Tibial artery (tissue), 4 donors: Measurements from ENCODE around the gene DEK.
"Not testable (repeated sequence)": the region's sequence is repeated elsewhere in the genome, so short reads cannot be mapped to it uniquely, and the experiment has no call there.

Source experiments
- DNase-seq, 2 donors: peaks; one replicate each; pipeline ENCODE4 v3.0.0-alpha.2; 2019
- H3K27ac ChIP-seq, 2 donors: fragments of 200-600 bp; sonication (generic) in 1 of 2; 1 replicate in 1 of 2; 2 replicates in 1 of 2; pipeline ENCODE4 v1.5.1; 2018 to 2019; ENCODE audit warnings: mild to moderate bottlenecking in 1 of 2
- H3K27me3 ChIP-seq, 2 donors: fragments of 200-600 bp; sonication (generic) in 1 of 2; one replicate each; pipeline versions ENCODE4 v1.5.1 to v1.6.0; 2016 to 2019
- H3K36me3 ChIP-seq, 3 donors: fragments of 200-600 bp; sonication (generic) in 2 of 3; one replicate each; pipeline ENCODE4 v1.5.1; 2016 to 2019; ENCODE audit warnings: mild to moderate bottlenecking in 2 of 3
- H3K4me1 ChIP-seq, 4 donors: fragments of 200-600 bp; sonication (generic) in 2 of 4; 1 replicate in 3 of 4; 2 replicates in 1 of 4; pipeline ENCODE4 v1.5.1; 2016 to 2019
- H3K4me3 ChIP-seq, 2 donors: fragments of 200-600 bp; sonication (generic) in 1 of 2; 1 replicate in 1 of 2; 2 replicates in 1 of 2; pipeline ENCODE4 v1.5.1; 2018 to 2019; ENCODE audit warnings: mild to moderate bottlenecking in 2 of 2
- H3K9me3 ChIP-seq, 3 donors: fragments of 200-600 bp; sonication (generic) in 1 of 3; one replicate each; pipeline ENCODE4 v1.5.1; 2016 to 2019
- CTCF ChIP-seq, 2 experiments: fragments of 200-600 bp in 1 of 2; fragments of 450-650 bp in 1 of 2; IDR thresholded peaks; one replicate each; pipeline ENCODE4 v1.5.1; 2017 to 2019; ENCODE audit warnings: antibody characterized with exemption in 2 of 2, mild to moderate bottlenecking in 1 of 2, moderate library complexity in 1 of 2
- intact Hi-C: fragments of 100-400 bp; cut with DNase I; formaldehyde crosslinking; loops from one replicate; pipeline ENCODE4 v1.15.0; 2023; ENCODE audit warnings: low total_unique reads

Gene DEK

DNA sequence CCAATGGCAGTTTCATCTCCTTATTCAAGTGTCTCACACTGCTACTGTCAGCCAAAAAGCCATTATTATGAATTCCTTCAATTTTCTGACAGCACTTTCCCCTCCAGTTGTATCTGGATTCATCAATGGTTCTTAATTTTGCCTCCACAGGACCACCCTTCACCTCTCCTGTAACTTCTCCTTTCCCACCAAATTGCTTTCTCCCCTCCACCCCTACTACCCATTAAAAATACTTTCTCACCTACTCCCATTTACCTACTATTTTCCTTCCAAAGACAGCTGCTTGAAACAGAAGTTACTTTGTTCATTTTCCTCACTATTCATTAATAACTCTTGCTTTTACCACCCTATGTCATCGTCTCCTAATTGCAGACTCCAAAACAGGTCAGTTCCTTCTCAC is 29.8 kb downstream of the DEK start:
- Histone ChIP-seq H3K27me3 (no peaks in the 10 kb centered on the region), H3K9me3 (peaks cover 0 to 18% (median 7%) of the 10 kb centered on the region in 3 donors), H3K4me1 (no peaks in the 10 kb centered on the region), H3K27ac (no peak overlapping the region), H3K4me3 (no peak overlapping the region), H3K36me3 (peaks cover 45 to 67% (median 61%) of the 10 kb centered on the region in 3 donors)
- DNase-seq, result no peak
- no peak for TF ChIP-seq CTCF (IDR thresholded peaks at IDR 0.05)
- intact Hi-C loops, result loop anchor here (5.0 kb wide), 1 partner anchor 1767 kb away; no protein-coding TSS in a partner anchor

DNA sequence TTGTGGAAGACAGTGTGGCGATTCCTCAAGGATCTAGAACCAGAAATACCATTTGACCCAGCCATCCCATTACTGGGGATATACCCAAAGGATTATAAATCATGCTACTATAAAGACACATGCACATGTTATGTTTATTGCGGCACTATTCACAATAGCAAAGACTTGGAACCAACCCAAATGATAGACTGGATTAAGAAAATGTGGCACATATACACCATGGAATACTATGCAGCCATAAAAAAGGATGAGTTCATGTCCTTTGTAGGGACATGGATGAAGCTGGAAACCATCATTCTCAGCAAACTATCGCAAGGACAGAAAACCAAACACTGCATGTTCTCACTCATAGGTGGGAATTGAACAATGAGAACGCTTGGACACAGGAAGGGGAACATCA is 30.6 kb downstream of the DEK start:
- not testable (repeated sequence) for H3K27ac ChIP-seq, DNase-seq, H3K4me1 ChIP-seq, H3K4me3 ChIP-seq, H3K27me3 ChIP-seq
- H3K36me3 ChIP-seq, result peaks cover 53 to 73% (median 69%) of the 10 kb centered on the region in 3 donors
- intact Hi-C loops, result loop anchor here (5.0 kb wide), 1 partner anchor 1766 kb away; no protein-coding TSS in a partner anchor
- peaks cover 0 to 26% (median 8%) of the 10 kb centered on the region in 3 donors for H3K9me3 ChIP-seq

GRCh38 chr6:18231856-18232255 is 32.5 kb downstream of the DEK start:
- H3K4me1 ChIP-seq, H3K4me3 ChIP-seq, DNase-seq, H3K27me3 ChIP-seq, H3K27ac ChIP-seq: not testable (repeated sequence)
- H3K36me3 ChIP-seq, result peaks cover 63 to 82% (median 73%) of the 10 kb centered on the region in 3 donors
- H3K9me3 ChIP-seq, result peaks cover 0 to 33% (median 14%) of the 10 kb centered on the region in 3 donors
- intact Hi-C loops, result loop anchor here (5.0 kb wide), 1 partner anchor 1765 kb away; no protein-coding TSS in a partner anchor

- H3K27me3 ChIP-seq, H3K27ac ChIP-seq, DNase-seq, intact Hi-C loops, H3K4me1 ChIP-seq, H3K4me3 ChIP-seq: not testable (repeated sequence)
- Histone ChIP-seq H3K9me3 (peaks cover 0 to 33% (median 14%) of the 10 kb centered on the region in 3 donors), H3K36me3 (peaks cover 69 to 84% (median 71%) of the 10 kb centered on the region in 3 donors)
Measured at GRCh38 chr6:18228590-18228989, 35.7 kb downstream of the DEK start.

DNA sequence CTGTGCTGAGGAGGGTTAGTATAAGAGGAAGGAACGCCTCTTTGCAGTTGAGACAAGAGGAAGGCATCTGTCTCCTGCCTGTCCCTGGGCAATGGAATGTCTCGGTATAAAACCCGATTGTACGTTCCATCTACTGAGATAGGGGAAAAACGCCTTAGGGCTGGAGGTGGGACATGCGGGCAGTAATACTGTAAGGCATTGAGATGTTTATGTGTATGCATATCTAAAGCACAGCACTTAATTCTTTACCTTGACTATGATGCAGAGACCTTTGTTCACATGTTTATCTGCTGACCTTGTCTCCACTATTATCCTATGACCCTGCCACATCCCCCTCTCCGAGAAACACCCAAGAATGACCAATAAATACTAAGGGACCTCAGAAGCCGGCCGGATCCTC is 37.2 kb downstream of the DEK start:
- H3K27me3 ChIP-seq, intact Hi-C loops, H3K4me1 ChIP-seq, H3K27ac ChIP-seq, DNase-seq, H3K4me3 ChIP-seq: not testable (repeated sequence)
- peaks cover 66 to 81% (median 68%) of the 10 kb centered on the region in 3 donors for H3K36me3 ChIP-seq
- peaks cover 0 to 28% (median 7%) of the 10 kb centered on the region in 3 donors for H3K9me3 ChIP-seq

GRCh38 chr6:18226451-18227105 is 37.8 kb downstream of the DEK start:
- Histone ChIP-seq H3K9me3 (peaks cover 0 to 22% (median 7%) of the 10 kb centered on the region in 3 donors), H3K36me3 (peaks cover 68 to 81% (median 69%) of the 10 kb centered on the region in 3 donors)
- H3K27me3 ChIP-seq, H3K4me1 ChIP-seq, H3K4me3 ChIP-seq, intact Hi-C loops, DNase-seq, H3K27ac ChIP-seq: not testable (repeated sequence)

DNA sequence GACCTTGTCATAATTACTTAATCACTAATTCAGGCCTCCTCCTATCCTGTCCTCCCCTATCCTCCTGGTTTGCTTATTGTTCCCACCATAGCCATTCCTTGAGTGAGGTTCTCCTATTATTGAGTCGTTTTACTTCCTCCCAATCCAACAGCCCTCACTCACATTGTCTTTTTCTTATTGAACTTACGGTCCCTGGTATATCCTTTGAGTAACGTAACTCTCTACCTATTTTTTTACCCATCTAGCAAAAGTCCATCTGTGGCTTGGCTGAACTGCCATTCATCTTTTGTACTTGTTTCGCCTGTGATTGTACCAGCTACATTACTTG is 43.1 kb downstream of the DEK start:
- Histone ChIP-seq H3K9me3 (no peaks in the 10 kb centered on the region), H3K4me3 (no peak overlapping the region), H3K27me3 (no peaks in the 10 kb centered on the region), H3K36me3 (peaks cover 39 to 66% (median 56%) of the 10 kb centered on the region in 3 donors), H3K27ac (no peak overlapping the region), H3K4me1 (no peaks in the 10 kb centered on the region)
- no peak for DNase-seq
- intact Hi-C loops, result no loop called here
- no peak for TF ChIP-seq CTCF (IDR thresholded peaks at IDR 0.05)

DNA sequence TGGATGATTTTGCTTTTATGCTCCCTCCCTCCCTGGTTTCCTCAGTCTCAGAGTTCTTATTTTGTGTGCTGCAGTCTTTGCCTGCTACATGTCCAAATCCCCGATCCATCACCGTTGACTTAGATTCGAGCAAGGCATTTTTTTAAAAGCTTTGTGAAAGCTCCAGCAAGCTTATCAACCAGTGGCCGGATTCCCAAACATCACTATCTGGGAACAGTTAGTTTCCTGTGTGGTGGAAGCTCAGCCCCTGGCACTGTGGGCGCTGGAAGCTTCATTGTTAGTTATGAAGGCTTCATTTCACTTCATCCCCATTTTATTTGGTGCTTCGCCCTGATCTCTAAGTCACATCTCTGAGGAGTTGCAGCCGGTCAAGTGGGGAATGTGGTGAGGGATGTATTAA is 44.7 kb downstream of the DEK start:
- Histone ChIP-seq H3K4me1 (no peaks in the 10 kb centered on the region), H3K9me3 (no peaks in the 10 kb centered on the region), H3K27me3 (no peaks in the 10 kb centered on the region), H3K4me3 (no peak overlapping the region), H3K36me3 (peaks cover 32 to 69% (median 54%) of the 10 kb centered on the region in 3 donors), H3K27ac (no peak overlapping the region)
- TF ChIP-seq CTCF (IDR thresholded peaks at IDR 0.05), result no peak
- intact Hi-C loops, result no loop called here
- no peak for DNase-seq
